OCI-M2 (cell line): Measurements from ENCODE around the gene SRPK2.
"Not testable (repeated sequence)": the region's sequence is repeated elsewhere in the genome, so short reads cannot be mapped to it uniquely, and the experiment has no call there.

Source experiments
- DNase-seq: peaks from one replicate; lab custom pipeline; 2025; ENCODE audit not compliant: unreplicated experiment; lab: John Stamatoyannopoulos, UW

The SRPK2 gene

GRCh38 chr7:105345003-105345402 lies 43.7 kb downstream of the SRPK2 start:
- DNase-seq, result no peak

- no peak for DNase-seq
Observed at GRCh38 chr7:105339404-105340323, 49.1 kb downstream of the SRPK2 start.

GRCh38 chr7:105337529-105337928 lies 51.2 kb downstream of the SRPK2 start:
- DNase-seq, result no peak

- no peak for DNase-seq
Observed at GRCh38 chr7:105336009-105336408, 52.7 kb downstream of the SRPK2 start.

GRCh38 chr7:105332661-105333060 lies 56.1 kb downstream of the SRPK2 start:
- DNase-seq, result not testable (repeated sequence)

GRCh38 chr7:105330526-105330925 lies 58.2 kb downstream of the SRPK2 start:
- no peak for DNase-seq

GRCh38 chr7:105327201-105327600 lies 61.5 kb downstream of the SRPK2 start:
- no peak for DNase-seq

- no peak for DNase-seq
Observed at GRCh38 chr7:105325216-105325904, 63.4 kb downstream of the SRPK2 start.

GRCh38 chr7:105324606-105325005 lies 64.1 kb downstream of the SRPK2 start:
- DNase-seq, result not testable (repeated sequence)

GRCh38 chr7:105323366-105323765 lies 65.4 kb downstream of the SRPK2 start:
- no peak for DNase-seq

- DNase-seq, result no peak
Observed at GRCh38 chr7:105322655-105323277, 66.0 kb downstream of the SRPK2 start.

- DNase-seq, result no peak
Observed at GRCh38 chr7:105321754-105322455, 66.8 kb downstream of the SRPK2 start.

- no peak for DNase-seq
Observed at GRCh38 chr7:105320896-105321295, 67.8 kb downstream of the SRPK2 start.

- no peak for DNase-seq
Observed at GRCh38 chr7:105319578-105319977, 69.1 kb downstream of the SRPK2 start.

- DNase-seq, result no peak
Observed at GRCh38 chr7:105316578-105317344, 72.0 kb downstream of the SRPK2 start.

- no peak for DNase-seq
Observed at GRCh38 chr7:105315357-105315756, 73.4 kb downstream of the SRPK2 start.

GRCh38 chr7:105309235-105310169 lies 79.2 kb downstream of the SRPK2 start:
- no peak for DNase-seq

GRCh38 chr7:105307163-105307672 lies 81.5 kb downstream of the SRPK2 start:
- DNase-seq, result no peak

- no peak for DNase-seq
Observed at GRCh38 chr7:105306298-105306748, 82.4 kb downstream of the SRPK2 start.
